Suprapubic skin (tissue), 4 donors: ENCODE measurements around the gene PRKRIP1. TPM values are rescaled to one million over a fixed set of nuclear protein-coding genes. Genes with fewer than 3 reads are reported as not detected.

Experiments
- DNase-seq, 2 donors: peaks; one replicate each; pipeline ENCODE4 v3.0.0-alpha.2; 2019; ENCODE audit warnings: low spot score in 2 of 2
- H3K27ac ChIP-seq: fragments of 200-600 bp; sonication (generic); one replicate; pipeline ENCODE4 v1.5.1; 2019
- H3K27me3 ChIP-seq: fragments of 200-600 bp; sonication (generic); one replicate; pipeline ENCODE4 v1.5.1; 2019
- H3K36me3 ChIP-seq: fragments of 200-600 bp; sonication (generic); one replicate; pipeline ENCODE4 v1.5.1; 2019
- H3K4me1 ChIP-seq: fragments of 200-600 bp; sonication (generic); one replicate; pipeline ENCODE4 v1.5.1; 2019
- H3K4me3 ChIP-seq: fragments of 200-600 bp; sonication (generic); one replicate; pipeline ENCODE4 v1.5.1; 2019; ENCODE audit warnings: mild to moderate bottlenecking
- H3K9me3 ChIP-seq: fragments of 200-600 bp; sonication (generic); one replicate; pipeline ENCODE4 v1.5.1; 2019
- CTCF ChIP-seq, 2 donors: fragments of 200-600 bp in 1 of 2; fragments of 450-650 bp in 1 of 2; sonication (generic) in 1 of 2; IDR thresholded peaks; one replicate each; pipeline ENCODE4 v1.5.1; 2016 to 2019; ENCODE audit warnings: antibody characterized with exemption in 2 of 2, mild to moderate bottlenecking in 1 of 2, moderate library complexity in 1 of 2
- EP300 ChIP-seq: sonication (generic); formaldehyde crosslinking; IDR thresholded peaks from one replicate; pipeline ENCODE4 v1.6.1; 2017; ENCODE audit warnings: antibody characterized with exemption
- POLR2A ChIP-seq, 2 donors: fragments of 450-650 bp; IDR thresholded peaks; one replicate each; pipeline ENCODE4 v1.6.1; 2017; ENCODE audit warnings: antibody characterized with exemption in 2 of 2, mild to moderate bottlenecking in 2 of 2, moderate library complexity in 2 of 2
- POLR2AphosphoS5 ChIP-seq, 3 donors: sonication (generic); formaldehyde crosslinking; IDR thresholded peaks; one replicate each; pipeline ENCODE4 v1.6.1; 2017; ENCODE audit warnings: antibody characterized with exemption in 3 of 3
- WGBS: methylation state at CpG from one replicate; pipeline ENCODE4 v1.1.5; 2018; 5-methylcytosine and 5-hydroxymethylcytosine counted together
- total RNA-seq, 4 donors: library from RNA; depleted of rRNA; stranded (reverse); fragments of >200 nt; gene quantifications; one replicate each; pipeline ENCODE4 v1.1.0, GENCODE V29; 2016

The PRKRIP1 gene
- total RNA-seq, 4 donors from 2014 or later: 21.5 to 54.7 (median 23.3) TPM

GRCh38 chr7:102434039-102434486 is 37.9 kb downstream of the PRKRIP1 start:
- WGBS: 34% methylated on average over 8 of the region's 9 CpGs
- Histone ChIP-seq H3K9me3 (no peaks in the 10 kb centered on the region), H3K27ac (no peak overlapping the region), H3K36me3 (peaks cover 2% of the 10 kb centered on the region), H3K4me3 (peak overlapping the region; percentile 89), H3K27me3 (no peaks in the 10 kb centered on the region), H3K4me1 (peaks cover 36% of the 10 kb centered on the region)
- TF ChIP-seq POLR2AphosphoS5 (IDR thresholded peaks at IDR 0.05): no peak
- no peak for TF ChIP-seq EP300
- no peak for TF ChIP-seq POLR2A (IDR thresholded peaks at IDR 0.05)
- no peak for TF ChIP-seq CTCF (IDR thresholded peaks at IDR 0.05)
- DNase-seq: no peak

- Histone ChIP-seq H3K27ac (no peak overlapping the region), H3K27me3 (no peaks in the 10 kb centered on the region), H3K9me3 (no peaks in the 10 kb centered on the region), H3K4me3 (no peak overlapping the region), H3K36me3 (peaks cover 9% of the 10 kb centered on the region), H3K4me1 (peaks cover 31% of the 10 kb centered on the region)
- WGBS: 94% methylated on average over 10 of the region's 10 CpGs
- no peak for DNase-seq
- TF ChIP-seq EP300 (no peak), CTCF (IDR thresholded peaks at IDR 0.05) (no peak), POLR2AphosphoS5 (IDR thresholded peaks at IDR 0.05) (no peak), POLR2A (IDR thresholded peaks at IDR 0.05) (no peak)
Measured at GRCh38 chr7:102436118-102436517, 40.0 kb downstream of the PRKRIP1 start.

- no peaks in the 10 kb centered on the region for H3K9me3 ChIP-seq
- peaks cover 3% of the 10 kb centered on the region for H3K4me1 ChIP-seq
- H3K4me3 ChIP-seq: no peak overlapping the region
- no peak for TF ChIP-seq EP300
- TF ChIP-seq CTCF (IDR thresholded peaks at IDR 0.05): no peak
- no peak for TF ChIP-seq POLR2AphosphoS5 (IDR thresholded peaks at IDR 0.05)
- TF ChIP-seq POLR2A (IDR thresholded peaks at IDR 0.05): no peak
- peaks cover 9% of the 10 kb centered on the region for H3K36me3 ChIP-seq
- no peaks in the 10 kb centered on the region for H3K27me3 ChIP-seq
- WGBS: 62% methylated on average over 17 of the region's 17 CpGs
- H3K27ac ChIP-seq: no peak overlapping the region
- no peak for DNase-seq
Measured at GRCh38 chr7:102439963-102440795, 44.0 kb downstream of the PRKRIP1 start.

GRCh38 chr7:102444961-102445673 is 49.0 kb downstream of the PRKRIP1 start:
- peaks cover 21% of the 10 kb centered on the region for H3K36me3 ChIP-seq
- H3K4me3 ChIP-seq: no peak overlapping the region
- no peak for DNase-seq
- no peak overlapping the region for H3K27ac ChIP-seq
- TF ChIP-seq POLR2AphosphoS5 (IDR thresholded peaks at IDR 0.05): no peak
- no peak for TF ChIP-seq EP300
- no peak for TF ChIP-seq CTCF (IDR thresholded peaks at IDR 0.05)
- TF ChIP-seq POLR2A (IDR thresholded peaks at IDR 0.05): no peak
- H3K27me3 ChIP-seq: no peaks in the 10 kb centered on the region
- peaks cover 2% of the 10 kb centered on the region for H3K4me1 ChIP-seq
- WGBS: 92% methylated on average over 17 of the region's 17 CpGs
- H3K9me3 ChIP-seq: no peaks in the 10 kb centered on the region

GRCh38 chr7:102445674-102446071 is 49.5 kb downstream of the PRKRIP1 start:
- DNase-seq: no peak
- Histone ChIP-seq H3K27me3 (no peaks in the 10 kb centered on the region), H3K4me3 (no peak overlapping the region), H3K27ac (no peak overlapping the region), H3K9me3 (no peaks in the 10 kb centered on the region), H3K4me1 (no peaks in the 10 kb centered on the region), H3K36me3 (peaks cover 17% of the 10 kb centered on the region)
- 44% methylated on average over 2 of the region's 2 CpGs for WGBS
- TF ChIP-seq EP300 (no peak), POLR2AphosphoS5 (IDR thresholded peaks at IDR 0.05) (no peak), POLR2A (IDR thresholded peaks at IDR 0.05) (no peak), CTCF (IDR thresholded peaks at IDR 0.05) (no peak)
